ENCODE results near the gene MTMR4.
"Not testable (repeated sequence)": the region's sequence is repeated elsewhere in the genome, so short reads cannot be mapped to it uniquely, and the experiment has no call there.

The MTMR4 gene

DNA sequence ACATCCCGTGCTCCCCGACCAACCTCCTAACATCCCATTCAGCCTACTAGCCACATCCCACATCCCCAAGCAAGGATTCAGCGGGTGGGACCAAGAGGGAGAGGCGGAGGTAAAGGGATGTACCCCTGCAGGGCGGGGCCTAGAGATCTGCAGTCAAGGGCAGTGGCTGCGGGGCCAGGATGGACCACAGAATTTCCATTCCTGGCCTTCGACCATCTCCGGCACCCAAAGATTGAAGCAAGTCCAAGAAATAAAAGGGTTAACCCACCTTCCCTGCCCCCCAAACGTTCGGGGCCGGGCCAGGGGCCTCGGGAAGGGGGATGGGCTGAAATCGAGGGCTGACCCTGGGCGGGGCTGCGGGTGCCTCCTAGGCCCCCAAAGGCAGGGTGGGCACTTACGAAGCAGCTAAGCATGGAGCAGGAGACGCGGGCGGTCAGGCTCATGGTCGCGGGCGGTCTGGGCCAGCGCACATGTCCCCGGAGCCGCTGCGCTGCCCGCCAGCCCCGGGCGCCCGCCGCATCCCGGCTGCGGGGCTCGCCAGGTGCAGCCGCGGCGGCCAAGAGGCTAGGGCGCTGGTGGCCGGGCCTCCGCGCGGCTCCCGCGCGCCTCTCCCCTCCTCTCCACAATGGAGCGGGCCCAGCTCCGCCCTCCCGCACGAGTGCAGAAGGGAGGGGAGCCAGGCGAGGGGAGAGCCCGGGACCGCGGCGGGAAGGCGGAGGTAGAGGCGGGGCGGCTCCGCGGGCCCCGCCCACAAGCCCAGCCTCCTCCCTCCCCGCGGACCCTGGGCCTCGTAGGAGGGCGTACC, at the start of gene MTMR4:
MTMR4 (minus strand) TSS at position 674 of the 805 bp plus-strand sequence; CDS start at position 443, 231 bp downstream.
- peak; percentile 92 for DNase-seq

DNA sequence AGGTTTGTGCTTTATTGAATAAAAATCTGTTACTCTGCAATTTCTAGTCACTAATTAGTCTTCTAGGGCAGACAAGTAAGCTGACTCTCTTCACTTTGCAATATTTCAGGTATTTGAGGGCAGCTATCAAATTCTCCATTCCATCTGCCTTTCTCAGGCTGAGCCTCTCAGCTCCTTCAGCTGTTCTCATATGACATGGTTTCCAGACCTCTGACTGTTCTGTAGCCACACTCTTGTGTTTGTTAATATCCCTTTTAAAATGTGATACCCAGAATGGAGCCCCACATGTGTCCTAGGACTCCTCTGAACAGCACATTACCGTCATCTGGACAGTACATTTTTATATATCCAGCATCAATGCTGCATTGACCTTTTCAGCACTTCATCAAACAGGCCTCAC, 46.1 kb upstream of the MTMR4 start:
- DNase-seq, result no peak

DNA sequence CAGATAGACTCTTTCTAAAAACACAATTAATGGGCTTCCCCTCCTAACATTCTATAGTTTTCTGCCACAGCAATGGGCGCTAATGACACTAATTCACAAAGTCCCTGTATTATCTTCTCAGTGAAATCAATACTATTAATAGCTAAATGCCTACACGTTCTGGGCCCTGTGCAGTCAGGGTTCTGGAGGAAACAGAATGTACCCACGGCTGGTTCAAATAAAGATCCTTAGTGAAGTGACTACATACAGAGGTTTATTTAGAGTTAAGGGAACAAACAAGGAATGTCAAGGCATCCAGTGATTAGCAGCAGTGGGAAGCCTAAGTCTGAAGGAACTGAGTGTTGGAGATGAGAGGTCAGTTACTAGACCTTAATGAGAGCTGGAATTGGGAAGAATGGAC, 43.5 kb upstream of the MTMR4 start:
- DNase-seq, result no peak

DNA sequence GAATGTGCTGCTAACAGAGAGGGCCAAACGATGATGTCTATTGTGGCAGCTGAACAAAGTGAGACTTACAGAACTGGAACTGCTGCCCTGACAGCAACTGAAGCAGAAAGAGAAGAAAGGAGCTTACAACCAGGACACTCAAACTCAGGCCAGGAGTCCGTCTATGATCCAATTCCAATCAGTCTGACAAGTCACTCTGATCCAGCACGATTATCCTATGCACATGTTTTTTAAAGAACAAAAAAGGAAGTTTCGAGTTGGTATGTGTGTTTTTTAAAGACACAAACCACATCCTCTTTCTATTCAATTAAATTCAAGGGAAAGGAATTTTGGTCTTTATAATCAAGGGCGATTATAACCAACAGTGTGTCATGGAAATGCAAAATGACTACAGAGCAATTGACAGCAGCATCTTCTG, 42.4 kb upstream of the MTMR4 start:
- DNase-seq, result no peak

DNA sequence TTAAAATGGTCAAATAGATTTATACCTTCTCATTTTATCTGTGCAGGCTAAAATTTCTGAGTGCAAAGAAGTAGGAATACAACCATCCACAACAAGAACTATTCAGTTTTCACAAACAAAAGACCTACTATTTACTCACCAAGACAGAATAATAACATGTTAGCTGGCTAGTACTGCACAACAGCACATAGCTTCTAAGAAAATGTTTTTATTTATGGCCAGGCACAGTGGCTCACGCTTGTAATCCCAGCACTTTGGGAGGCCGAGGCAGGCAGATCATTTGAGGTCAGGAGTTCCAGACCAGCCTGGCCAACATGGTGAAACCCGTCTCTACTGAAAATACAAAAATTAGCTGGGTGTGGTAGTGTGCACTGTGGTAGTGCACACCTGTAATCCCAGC, 40.7 kb upstream of the MTMR4 start:
- DNase-seq, result not testable (repeated sequence)

DNA sequence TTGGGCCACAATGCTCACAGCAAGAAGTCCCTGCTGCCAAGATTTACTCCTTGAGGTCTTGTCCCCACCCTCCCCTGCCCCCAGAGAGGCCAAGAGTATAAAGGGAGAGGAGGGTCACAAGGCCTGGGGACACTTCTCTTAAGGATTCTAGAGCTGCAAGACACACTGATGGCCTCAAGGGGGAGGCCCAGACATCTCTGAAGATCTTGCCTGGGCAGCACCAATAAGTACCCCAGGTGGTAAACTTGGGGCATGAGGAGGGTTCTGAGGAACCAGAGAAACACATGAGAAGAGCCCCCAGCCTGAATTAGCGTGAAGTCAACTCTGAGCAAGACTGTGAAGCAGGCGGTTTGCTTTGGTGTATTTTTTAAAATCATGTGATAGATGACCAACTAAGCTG, 26.8 kb upstream of the MTMR4 start:
- DNase-seq, result no peak

DNA sequence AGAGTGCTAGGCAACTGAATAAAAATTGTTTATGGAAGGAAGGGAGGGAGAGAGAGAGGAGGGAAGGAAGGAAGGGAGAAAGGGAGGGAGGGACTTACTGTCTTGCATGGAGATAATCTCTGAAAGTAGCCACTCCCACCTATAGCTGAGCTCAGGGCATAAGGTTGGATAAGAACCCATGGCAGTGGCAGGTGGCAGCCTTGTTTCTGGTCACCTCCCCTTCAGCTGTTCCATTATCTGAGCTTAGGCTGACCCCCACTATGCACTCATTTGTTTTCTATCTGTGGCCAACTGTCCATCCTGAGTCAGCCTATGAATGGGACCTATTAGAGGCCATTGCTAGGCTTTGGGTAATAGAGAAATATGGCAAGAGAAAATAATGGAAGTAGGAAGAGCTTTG, 25.3 kb upstream of the MTMR4 start:
- DNase-seq, result no peak

DNA sequence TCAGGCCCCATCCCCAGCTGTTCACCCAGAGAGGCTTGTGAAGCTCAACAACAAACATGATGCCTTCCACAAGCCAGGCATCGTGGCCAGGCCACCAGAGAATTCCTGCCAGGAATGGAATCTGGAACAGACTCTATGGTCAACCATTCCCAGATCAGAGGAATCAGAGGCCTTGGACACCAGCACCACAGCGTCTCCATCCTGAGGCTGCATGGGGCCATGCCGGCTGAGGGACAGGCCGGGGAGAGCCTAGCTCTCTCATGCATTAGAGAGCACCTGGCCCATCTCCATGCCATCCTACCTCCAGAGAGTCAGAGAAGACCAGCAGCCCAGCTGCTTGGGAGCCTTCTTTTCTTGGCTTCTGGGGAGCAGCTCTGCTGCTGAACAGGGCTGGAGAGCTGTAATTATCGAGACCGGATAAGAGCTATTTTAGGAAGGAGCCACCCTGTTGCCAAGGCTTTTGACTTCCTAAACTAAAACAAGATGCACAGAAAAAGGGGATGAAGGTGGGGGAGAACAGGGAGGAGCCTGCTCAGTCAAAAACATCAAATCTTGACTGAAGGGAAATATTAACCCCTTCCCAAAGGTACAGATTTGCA, 24.5 kb upstream of the MTMR4 start:
- no peak for DNase-seq

DNA sequence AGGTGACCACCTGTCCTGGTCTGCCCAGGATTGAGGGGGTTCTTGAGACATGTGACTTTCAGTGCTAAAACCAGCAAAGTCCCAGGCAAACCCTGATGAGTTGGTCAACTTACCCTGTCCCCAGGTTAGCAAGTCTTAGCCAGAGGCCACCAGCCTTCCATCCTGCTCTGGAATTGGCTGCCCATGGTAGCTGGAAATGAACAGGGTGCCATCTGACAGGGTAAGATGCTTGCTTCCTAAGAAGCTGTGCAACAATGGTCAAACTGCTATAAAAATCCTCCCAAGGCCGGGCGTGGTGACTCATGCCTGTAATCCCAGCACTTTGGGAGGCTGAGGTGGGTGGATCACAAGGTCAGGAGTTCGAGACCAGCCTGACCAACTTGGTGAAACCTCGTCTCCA, 22.8 kb upstream of the MTMR4 start:
- DNase-seq, result no peak

DNA sequence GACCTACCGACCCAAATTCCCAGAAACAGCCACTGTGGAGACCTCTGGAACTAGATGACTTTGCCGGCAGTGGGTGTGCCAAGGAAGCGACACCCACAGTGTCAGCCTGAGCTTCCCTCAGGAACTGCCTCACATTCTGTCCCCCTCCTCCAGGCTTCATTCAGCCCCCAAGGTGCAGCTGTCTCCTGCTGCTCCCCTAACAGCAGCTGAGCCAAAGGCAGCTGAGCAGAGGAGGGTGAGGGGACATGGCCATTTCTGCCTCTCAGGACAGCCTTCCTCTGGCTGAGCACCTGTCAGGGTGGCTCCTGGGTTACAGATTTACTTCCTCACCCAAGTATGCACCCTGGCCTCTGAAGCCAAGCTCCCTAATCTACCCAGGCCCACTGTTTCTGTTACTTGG, 22.1 kb upstream of the MTMR4 start:
- no peak for DNase-seq

DNA sequence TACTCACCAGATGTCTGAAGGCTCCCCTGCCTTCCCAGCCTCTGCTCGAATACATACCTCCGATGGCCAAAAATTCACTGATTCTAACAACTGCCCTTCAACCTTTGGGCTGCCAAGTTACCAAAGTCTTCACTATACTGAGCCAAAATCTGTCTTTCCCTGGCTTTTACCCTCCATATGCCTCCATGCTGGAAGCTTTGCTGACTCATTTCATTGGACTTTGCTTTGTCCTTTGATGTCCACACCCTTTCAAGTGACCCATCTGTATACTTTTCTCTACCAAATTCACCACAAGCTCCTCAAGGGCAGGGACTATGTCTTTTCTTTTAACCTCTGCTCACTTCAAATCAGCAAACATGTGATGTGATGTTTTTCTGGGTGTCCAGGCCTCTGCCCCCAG, 21.0 kb upstream of the MTMR4 start:
- no peak for DNase-seq

DNA sequence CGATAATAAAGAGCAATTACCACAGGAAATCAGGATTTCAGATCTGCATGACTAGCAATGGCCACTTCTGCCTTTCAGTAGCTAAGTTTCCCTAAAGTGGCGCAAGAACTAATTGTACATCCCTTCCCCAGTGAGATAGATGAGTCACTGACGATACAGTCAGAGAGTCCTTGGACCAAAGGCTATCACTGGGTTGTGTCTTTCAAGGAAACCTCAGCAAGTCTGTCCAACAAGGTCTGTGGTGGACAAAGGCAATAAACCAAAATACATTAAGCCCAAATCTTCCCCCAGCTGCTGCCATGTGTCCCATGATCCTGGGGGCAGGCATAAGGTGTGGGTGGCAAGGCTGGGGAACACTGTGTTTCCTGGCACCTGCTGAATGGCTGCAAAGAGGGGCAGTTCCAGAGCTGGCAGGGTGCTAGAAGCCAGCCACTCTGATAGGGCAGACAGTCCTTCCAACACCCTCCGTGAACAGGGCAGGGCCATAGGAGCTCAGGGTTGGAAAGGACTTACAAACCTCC, 20.5 kb upstream of the MTMR4 start:
- DNase-seq, result no peak

DNA sequence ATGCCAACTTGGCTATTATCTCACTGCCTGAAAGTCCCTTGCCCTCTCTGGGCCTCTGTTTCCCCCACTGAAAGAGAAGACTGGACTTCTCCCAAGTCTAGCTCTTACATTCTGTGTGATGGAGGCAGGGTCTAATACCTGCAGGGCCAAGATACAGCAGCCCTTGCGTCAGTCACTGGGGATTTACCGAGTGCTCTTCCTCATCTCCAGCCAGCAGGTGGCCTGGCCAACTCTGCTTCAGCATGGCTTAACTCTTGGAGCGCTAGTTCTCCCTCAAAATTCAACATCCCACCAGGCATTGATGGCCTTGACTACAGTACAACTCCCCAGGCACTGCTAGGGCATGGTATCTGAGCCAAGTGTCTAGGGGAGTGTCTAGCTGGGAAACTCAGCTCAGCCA, 19.9 kb upstream of the MTMR4 start:
- DNase-seq, result no peak

DNA sequence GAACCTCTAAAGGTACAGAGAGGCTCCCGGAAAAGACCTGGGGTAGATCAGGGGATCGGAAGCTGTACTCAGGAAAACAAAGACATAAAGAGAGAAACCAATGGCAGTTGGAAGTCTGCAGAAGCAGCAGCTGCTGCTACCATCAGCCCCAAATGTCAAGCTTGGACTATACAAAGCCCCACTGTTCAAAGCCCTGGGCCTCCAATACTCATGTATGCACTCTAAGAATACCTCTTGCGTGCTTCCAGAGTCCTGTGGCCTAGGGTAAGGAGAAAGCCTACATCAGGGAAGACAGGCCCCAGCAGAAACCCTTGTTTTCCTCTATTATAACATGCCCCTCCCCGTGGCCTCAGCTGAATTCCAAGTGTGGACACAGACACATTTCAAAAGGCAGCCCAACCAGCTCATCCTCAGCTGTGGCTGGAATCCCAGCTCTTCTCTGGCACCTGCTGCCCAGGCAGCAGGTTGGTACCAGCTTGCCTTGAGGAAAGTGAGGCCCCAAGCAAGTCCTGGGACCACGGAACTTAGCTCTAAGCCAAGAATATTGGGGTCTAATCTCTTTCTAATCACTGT, 19.3 kb upstream of the MTMR4 start:
- no peak for DNase-seq

DNA sequence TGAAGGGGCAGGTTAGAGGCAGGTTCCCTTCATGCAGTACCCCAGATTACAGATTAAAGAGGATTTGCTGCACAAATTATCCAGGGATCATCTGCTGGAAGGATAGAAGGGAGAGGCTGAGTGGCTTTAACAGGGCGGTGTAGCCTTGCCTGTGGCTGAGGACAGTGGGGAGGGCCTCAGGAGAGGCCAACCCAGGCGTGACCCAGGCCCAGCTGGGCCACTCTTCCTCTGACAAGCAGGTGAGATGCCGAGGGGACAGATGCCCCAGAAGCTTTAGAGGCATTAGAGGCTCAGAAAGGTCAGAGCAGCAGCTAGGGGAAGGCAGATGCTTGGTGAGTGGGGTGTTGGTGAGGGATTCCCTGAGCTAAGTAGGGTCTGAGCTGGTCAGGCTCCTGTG, 18.1 kb upstream of the MTMR4 start:
- no peak for DNase-seq

DNA sequence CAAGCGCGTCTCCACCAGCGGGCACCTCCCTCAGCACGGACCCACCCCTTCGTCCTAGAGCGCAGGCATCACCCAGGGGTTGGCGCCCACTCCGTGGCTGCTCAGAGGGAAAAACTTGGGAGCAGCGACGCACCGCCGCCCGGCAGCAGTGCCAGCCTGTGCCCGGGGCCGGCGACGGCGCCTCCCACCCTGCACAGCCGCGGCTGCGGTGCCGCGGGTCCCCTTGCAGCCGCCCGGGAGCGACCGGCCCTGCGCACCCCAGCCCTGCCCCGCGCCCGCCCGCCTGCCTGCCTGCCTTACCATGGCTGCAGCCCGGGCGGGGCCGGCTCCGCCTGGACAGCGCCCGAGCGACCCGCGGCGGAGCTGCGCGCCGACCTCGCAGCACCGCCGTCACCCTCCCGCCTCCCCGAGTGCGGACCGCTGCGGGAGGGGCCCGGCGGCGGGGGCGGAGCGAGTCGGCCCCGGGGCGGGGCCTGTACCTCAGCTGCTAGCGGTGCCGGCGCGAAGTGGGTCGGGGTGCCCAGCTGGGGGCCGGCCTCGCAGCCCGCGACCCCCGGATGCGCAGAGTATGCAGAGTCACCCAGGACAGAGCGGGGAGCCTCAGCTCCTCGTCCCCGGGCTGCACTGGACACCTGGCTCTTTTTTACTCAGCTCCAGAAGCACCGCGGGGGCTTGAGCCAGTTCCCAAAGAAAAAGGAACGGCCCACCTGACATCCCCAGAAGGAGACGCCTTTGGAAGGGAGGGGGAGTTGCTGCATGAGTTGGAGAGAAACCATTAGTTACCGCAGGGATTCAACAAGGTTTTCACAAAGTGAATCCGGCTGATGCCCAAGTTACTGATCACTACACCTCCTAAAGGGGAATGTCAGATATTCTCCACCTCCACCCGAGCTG, 17.5 kb upstream of the MTMR4 start:
- peak; percentile 88 for DNase-seq

DNA sequence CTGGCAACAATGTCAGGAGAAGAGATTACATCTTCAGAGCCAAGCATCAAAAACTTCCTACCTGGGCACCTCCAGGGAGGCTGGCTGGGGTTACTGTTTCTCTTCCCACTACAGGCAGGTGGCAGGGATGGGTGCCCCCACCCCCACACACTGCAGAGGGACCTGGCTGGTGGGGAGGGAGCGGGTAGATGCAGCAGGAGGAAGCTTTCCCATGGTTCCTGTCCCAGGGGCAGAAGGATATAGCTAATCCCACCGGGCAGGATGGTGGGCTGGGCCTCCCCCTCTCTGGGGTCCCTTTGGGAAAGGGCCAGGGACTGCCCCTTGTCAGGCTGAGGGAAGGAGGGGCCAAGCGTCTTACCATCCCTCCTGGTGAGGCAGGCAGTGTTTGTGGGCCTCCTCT, 16.7 kb upstream of the MTMR4 start:
- no peak for DNase-seq

DNA sequence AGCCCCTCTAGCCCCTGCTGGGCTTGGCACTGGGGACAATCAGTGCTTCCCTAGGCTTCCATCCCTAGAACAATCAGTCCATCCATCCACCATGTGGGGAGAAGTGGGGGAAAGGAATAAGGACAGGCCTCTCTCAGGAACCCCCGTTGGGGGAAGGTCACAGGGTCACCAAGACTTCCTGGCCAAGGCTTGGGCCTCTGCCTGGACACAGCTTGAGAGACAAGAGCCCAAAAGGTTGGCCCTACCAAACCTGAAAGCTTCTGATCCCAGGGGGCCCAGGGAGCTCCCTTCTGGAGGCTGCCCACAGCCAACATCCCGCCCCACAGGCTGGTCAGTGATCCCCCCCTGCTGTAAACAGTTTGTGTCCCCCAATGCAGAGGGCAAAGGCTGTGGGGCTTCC, 16.2 kb upstream of the MTMR4 start:
- DNase-seq, result no peak

DNA sequence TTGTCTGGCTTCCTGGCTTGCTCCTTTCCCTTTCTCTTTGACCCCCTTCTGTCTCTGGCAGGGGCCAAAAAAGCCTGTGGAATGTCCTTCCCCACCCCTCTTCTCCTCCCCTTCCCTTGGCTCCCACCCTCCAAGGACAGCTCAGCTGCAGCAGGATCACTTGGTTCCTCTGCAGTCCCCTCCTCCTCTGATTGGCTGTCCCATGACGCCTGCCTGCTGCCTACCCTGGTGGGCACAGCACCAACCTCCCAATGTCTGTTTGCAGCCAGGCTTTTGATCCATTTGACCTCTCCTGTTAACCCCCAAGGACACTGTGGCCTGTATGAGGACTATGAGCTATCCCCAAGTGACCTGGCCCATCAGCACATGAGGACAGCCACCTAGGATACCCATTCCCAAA, 14.8 kb upstream of the MTMR4 start:
- DNase-seq, result no peak

DNA sequence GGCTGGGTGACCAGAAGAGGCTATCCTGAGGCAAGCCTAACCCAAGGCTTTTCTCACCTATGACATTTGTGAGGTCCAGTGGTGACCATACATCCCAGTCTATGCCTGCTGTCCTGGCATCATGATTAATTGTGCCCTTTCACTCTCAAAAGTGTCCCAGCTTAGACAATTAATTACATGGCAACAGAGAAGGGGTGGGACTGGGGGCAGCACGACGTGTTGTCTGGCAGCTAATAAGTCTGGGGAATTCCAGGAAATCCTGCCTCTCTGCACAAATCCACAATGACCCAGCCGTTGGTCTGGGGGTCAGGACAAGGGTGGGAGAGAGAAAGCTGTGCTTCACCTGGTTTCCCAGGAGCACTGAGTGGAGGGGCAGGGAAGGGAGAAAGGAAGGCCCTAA, 14.0 kb upstream of the MTMR4 start:
- DNase-seq, result no peak

DNA sequence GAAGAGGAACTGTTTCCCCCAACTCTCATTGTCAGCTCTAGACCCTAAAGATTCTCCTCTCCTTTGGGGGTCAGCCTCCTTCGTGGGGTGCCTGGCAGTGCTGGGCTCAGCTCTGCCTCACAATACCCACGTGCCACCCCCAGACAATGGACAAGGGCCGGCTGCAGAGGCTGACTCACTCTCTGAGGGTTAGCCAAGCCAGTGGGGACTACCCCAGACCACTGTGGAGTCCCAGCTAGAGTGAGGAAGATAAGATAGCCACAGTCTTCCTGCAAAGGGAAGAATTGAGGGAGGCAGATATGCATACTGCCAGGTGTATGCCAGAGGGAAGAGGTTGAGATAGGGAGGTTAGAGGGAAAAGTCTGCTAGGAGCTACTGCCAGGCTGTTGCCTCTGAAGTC, 13.5 kb upstream of the MTMR4 start:
- DNase-seq, result no peak

DNA sequence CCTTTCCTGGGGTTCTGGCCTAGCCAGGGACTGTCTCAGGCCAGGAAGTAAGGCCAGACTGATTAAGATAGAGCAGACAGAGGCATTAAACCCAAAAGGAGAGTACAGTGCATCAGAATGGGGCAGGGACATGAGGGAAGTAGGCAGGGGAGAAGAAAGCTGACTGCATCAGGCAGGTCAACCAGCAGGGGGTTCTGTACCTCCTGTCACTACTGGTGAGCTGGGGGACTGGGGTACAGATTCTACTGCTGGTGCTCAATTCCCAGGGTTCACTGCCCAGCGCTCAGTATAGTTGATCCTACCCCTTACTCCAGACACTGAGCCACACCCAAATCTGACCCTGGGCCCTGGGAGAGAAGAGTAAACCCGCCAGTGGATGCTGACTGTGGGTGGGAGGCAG, 12.9 kb upstream of the MTMR4 start:
- no peak for DNase-seq

DNA sequence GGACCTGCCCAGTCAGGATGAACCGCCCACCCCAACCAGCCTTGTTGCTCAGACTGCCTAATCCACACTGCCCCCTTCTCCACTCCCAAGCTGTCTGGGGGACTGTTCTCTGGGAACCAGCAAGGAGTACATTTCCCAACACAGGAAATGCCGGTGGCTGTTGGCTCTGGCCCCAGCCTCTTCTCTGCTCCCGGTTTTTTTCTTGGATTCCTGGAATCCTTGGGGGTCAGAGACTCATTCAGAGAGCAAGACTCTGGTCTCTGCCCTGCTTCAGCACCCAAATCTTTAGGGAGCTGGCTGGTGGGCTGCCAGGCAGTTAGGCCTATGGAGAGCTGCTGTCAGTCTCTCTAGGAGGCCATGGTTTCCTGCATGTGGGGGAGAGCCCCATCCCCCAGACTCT, 10.8 kb upstream of the MTMR4 start:
- no peak for DNase-seq
